ENCODE measurements around the gene ZNF804A. TPM values are rescaled to one million over a fixed set of nuclear protein-coding genes. Genes with fewer than 3 reads are reported as not detected.

The ZNF804A gene
- not detected for total RNA-seq
- 0.30 TPM for polyA plus RNA-seq (2013, experiment 1 of 2)
- 0.14 TPM for polyA plus RNA-seq (2013, experiment 2 of 2)
- 0 to 0.68 (median 0.06) reads per million in 172 experiments for total RNA-seq

DNA sequence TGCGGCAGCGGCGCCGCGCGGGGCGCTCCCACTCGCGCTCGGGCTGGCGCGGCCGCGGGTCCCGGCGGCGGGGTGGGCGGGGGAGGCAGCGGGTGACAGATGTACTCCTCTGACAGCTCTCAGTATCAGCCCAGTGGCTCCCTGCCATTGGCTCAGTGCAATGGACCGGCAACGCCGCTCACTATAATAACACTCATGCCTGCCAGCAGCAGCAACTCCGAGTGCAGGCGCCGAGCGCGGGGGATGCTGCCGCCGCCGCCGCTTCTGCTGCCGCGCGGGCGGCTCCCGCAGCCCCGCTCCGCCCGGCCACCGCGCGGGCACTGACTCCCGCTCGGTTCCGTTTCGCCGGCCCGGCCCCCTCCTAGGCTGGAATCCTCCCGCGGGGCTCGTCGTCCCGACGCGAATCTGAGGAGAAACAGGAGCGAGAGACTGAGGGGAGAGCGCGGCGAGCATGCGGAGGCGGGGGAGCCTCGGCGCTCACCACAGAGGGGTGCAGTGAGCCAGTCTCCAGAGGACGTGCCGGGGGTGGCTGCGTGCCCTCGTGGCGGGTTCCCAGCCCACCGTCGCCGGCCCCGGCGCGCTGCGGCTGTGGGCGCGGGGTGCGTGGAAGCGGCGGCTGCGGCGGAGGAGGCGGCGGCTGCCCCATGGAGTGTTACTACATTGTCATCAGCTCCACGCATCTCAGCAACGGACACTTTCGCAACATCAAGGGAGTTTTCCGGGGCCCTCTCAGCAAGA is at the start of gene ZNF804A:
Gene ZNF804A (plus strand): TSS at position 214 of the 738 bp plus-strand sequence. CDS start 431 bp downstream, at position 645.
- H3K27me3 ChIP-seq (ENCODE audit: control insufficient read depth in 1 of 2, insufficient read depth in 2 of 2, low read length in 2 of 2) = peaks cover 22 to 39% of the 10 kb centered on the region in 2 experiments
- H3K9me3 ChIP-seq (ENCODE audit: control insufficient read depth in 1 of 2, insufficient read depth in 1 of 2, low read length in 2 of 2) = peaks cover 0 to 4% of the 10 kb centered on the region in 2 experiments
- H3K27ac Mint-ChIP-seq = no peak within 1 kb of the TSS
- ATAC-seq (ENCODE audit: poor library complexity) (peak; percentile 41), DNase-seq (peak in 3 of 14 experiments; percentile 9 to 69 (median 61))
- peak within 1 kb of the TSS; percentile 27 for H3K4me3 ChIP-seq (ENCODE audit: low read length)
- H3K9me3 Mint-ChIP-seq = no peaks in the 10 kb centered on the region
- no peaks in the 10 kb centered on the region for H3K36me3 ChIP-seq (ENCODE audit: insufficient read depth, low read length)
- TF ChIP-seq, protein P1, sequence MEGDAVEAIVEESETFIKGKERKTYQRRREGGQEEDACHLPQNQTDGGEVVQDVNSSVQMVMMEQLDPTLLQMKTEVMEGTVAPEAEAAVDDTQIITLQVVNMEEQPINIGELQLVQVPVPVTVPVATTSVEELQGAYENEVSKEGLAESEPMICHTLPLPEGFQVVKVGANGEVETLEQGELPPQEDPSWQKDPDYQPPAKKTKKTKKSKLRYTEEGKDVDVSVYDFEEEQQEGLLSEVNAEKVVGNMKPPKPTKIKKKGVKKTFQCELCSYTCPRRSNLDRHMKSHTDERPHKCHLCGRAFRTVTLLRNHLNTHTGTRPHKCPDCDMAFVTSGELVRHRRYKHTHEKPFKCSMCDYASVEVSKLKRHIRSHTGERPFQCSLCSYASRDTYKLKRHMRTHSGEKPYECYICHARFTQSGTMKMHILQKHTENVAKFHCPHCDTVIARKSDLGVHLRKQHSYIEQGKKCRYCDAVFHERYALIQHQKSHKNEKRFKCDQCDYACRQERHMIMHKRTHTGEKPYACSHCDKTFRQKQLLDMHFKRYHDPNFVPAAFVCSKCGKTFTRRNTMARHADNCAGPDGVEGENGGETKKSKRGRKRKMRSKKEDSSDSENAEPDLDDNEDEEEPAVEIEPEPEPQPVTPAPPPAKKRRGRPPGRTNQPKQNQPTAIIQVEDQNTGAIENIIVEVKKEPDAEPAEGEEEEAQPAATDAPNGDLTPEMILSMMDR (IDR thresholded peaks at IDR 0.05) = no peak
- ChIA-PET CTCF (interaction anchor here (0.6 kb wide), 1 partner anchor 721 kb away, joined by 5 read pairs; no protein-coding TSS in a partner anchor), POLR2A (no interaction called here)
- H3K27me3 Mint-ChIP-seq = peaks cover 55% of the 10 kb centered on the region
- H3K4me1 ChIP-seq (ENCODE audit: insufficient read depth, low read length) = no peaks in the 10 kb centered on the region
- H3K36me3 Mint-ChIP-seq (ENCODE audit: low read depth) = no peaks in the 10 kb centered on the region
- H3K27ac ChIP-seq (ENCODE audit: low read depth in 1 of 2, low read length in 2 of 2) = no peak within 1 kb of the TSS
- intact Hi-C loops (cut with DNase I, micrococcal nuclease) = no loop called here
- H3K4me1 Mint-ChIP-seq (ENCODE audit: low read depth) = peaks cover 9% of the 10 kb centered on the region
- H3K4me3 Mint-ChIP-seq = peak within 1 kb of the TSS; percentile 54

DNA sequence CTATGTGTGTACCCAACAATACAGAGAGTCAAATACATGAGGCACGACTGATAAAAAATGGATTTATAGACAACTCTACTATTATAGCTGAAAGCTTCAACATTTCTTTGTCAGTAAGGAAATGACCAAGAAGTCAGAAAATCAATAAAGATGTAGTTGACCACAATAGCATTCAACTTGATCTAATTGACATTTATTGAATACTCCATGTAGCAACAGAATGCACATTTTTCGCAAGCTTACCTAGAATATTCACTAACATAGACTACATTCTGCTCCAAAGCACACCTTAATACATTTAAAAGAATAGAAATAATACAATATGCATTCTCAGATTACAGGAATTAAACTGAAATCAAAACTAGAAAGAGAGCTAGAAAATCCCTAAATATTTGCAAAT is 49.2 kb upstream of the ZNF804A start:
- Mint-ChIP-seq H3K4me1 (ENCODE audit: low read depth) (no peaks in the 10 kb centered on the region), H3K4me3 (no peak overlapping the region), H3K27ac (no peak overlapping the region), H3K36me3 (ENCODE audit: low read depth) (no peaks in the 10 kb centered on the region), H3K27me3 (no peaks in the 10 kb centered on the region), H3K9me3 (no peaks in the 10 kb centered on the region)
- ChIA-PET POLR2A (no interaction called here), CTCF (no interaction called here)
- no peak for ATAC-seq (ENCODE audit: poor library complexity)
- Histone ChIP-seq H3K27ac (ENCODE audit: low read depth in 1 of 2, low read length in 2 of 2) (no peak overlapping the region), H3K36me3 (ENCODE audit: insufficient read depth, low read length) (no peaks in the 10 kb centered on the region), H3K9me3 (ENCODE audit: control insufficient read depth in 1 of 2, insufficient read depth in 1 of 2, low read length in 2 of 2) (no peaks in the 10 kb centered on the region), H3K4me1 (ENCODE audit: insufficient read depth, low read length) (no peaks in the 10 kb centered on the region), H3K27me3 (ENCODE audit: control insufficient read depth in 1 of 2, insufficient read depth in 2 of 2, low read length in 2 of 2) (no peaks in the 10 kb centered on the region), H3K4me3 (ENCODE audit: low read length) (no peak overlapping the region)
- TF ChIP-seq, protein P1 (IDR thresholded peaks at IDR 0.05) = no peak
- no peak for DNase-seq
- intact Hi-C loops (cut with DNase I, micrococcal nuclease) = no loop called here

DNA sequence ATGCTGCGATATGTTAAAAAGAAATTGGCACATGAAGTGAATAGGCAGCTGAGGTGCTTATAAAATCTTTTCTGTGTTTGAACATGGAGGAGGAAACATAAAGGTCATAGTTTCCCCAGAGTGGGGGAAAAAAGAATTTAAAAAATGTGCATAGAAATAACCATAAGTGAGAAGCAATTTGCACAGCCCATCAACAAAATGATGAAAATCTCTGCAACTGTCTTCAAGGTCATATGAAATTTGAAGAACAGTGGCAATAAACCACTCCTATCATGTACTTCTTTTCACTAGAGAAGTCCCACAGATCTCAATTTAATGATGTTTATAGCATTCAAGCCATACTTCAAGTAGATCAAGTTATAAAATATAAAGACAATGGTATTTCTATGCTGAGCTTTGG is 46.7 kb upstream of the ZNF804A start:
- H3K27ac Mint-ChIP-seq = no peak overlapping the region
- no peaks in the 10 kb centered on the region for H3K9me3 ChIP-seq (ENCODE audit: control insufficient read depth in 1 of 2, insufficient read depth in 1 of 2, low read length in 2 of 2)
- POLR2A ChIA-PET = no interaction called here
- no peaks in the 10 kb centered on the region for H3K4me1 ChIP-seq (ENCODE audit: insufficient read depth, low read length)
- H3K27ac ChIP-seq (ENCODE audit: low read depth in 1 of 2, low read length in 2 of 2) = no peak overlapping the region
- TF ChIP-seq, protein P1 (IDR thresholded peaks at IDR 0.05) = no peak
- CTCF ChIA-PET = no interaction called here
- DNase-seq = no peak
- no peaks in the 10 kb centered on the region for H3K9me3 Mint-ChIP-seq
- no peaks in the 10 kb centered on the region for H3K36me3 ChIP-seq (ENCODE audit: insufficient read depth, low read length)
- H3K4me1 Mint-ChIP-seq (ENCODE audit: low read depth) = no peaks in the 10 kb centered on the region
- intact Hi-C loops (cut with DNase I, micrococcal nuclease) = no loop called here
- no peaks in the 10 kb centered on the region for H3K27me3 Mint-ChIP-seq
- no peaks in the 10 kb centered on the region for H3K36me3 Mint-ChIP-seq (ENCODE audit: low read depth)
- H3K27me3 ChIP-seq (ENCODE audit: control insufficient read depth in 1 of 2, insufficient read depth in 2 of 2, low read length in 2 of 2) = no peaks in the 10 kb centered on the region
- ATAC-seq (ENCODE audit: poor library complexity) = no peak
- no peak overlapping the region for H3K4me3 Mint-ChIP-seq
- no peak overlapping the region for H3K4me3 ChIP-seq (ENCODE audit: low read length)
